NCI-H82 (cell line): ENCODE measurements around the gene DOCK2.

Experiments
- DNase-seq: peaks from one replicate; lab custom pipeline; 2025; lab: John Stamatoyannopoulos, UW

DOCK2 gene

GRCh38 chr5:169694091-169694625 is 57.1 kb downstream of the DOCK2 start:
- DNase-seq, result no peak

GRCh38 chr5:169695025-169695625 is 58.0 kb downstream of the DOCK2 start:
- DNase-seq, result no peak

- no peak for DNase-seq
These were observed 58.9 kb downstream of the DOCK2 start for GRCh38 chr5:169695919-169696490.

- no peak for DNase-seq
These were observed 59.8 kb downstream of the DOCK2 start for GRCh38 chr5:169696621-169697510.

- no peak for DNase-seq
These were observed 60.4 kb downstream of the DOCK2 start for GRCh38 chr5:169697511-169697890.

- no peak for DNase-seq
These were observed 60.9 kb downstream of the DOCK2 start for GRCh38 chr5:169697976-169698375.

- no peak for DNase-seq
These were observed 63.5 kb downstream of the DOCK2 start for GRCh38 chr5:169700611-169701010.

- DNase-seq, result peak; percentile 40
These were observed 64.9 kb downstream of the DOCK2 start for GRCh38 chr5:169701910-169702451.

GRCh38 chr5:169702693-169703481 is 65.8 kb downstream of the DOCK2 start:
- DNase-seq, result no peak

- no peak for DNase-seq
These were observed 66.7 kb downstream of the DOCK2 start for GRCh38 chr5:169703813-169704212.

GRCh38 chr5:169705322-169705721 is 68.2 kb downstream of the DOCK2 start:
- DNase-seq, result no peak

- DNase-seq, result no peak
These were observed 69.0 kb downstream of the DOCK2 start for GRCh38 chr5:169706071-169706470.

GRCh38 chr5:169706758-169707450 is 69.8 kb downstream of the DOCK2 start:
- DNase-seq, result no peak

GRCh38 chr5:169707686-169708085 is 70.6 kb downstream of the DOCK2 start:
- DNase-seq, result no peak

GRCh38 chr5:169710675-169711074 is 73.6 kb downstream of the DOCK2 start:
- no peak for DNase-seq

GRCh38 chr5:169711551-169712225 is 74.6 kb downstream of the DOCK2 start:
- no peak for DNase-seq

GRCh38 chr5:169712428-169712827 is 75.4 kb downstream of the DOCK2 start:
- DNase-seq, result no peak

- no peak for DNase-seq
These were observed 79.2 kb downstream of the DOCK2 start for GRCh38 chr5:169716287-169716686.

- DNase-seq, result no peak
These were observed 80.2 kb downstream of the DOCK2 start for GRCh38 chr5:169717288-169717687.
